AG20443 (cell line): ENCODE measurements around the gene TSHR.
"Not testable (repeated sequence)": the region's sequence is repeated elsewhere in the genome, so short reads cannot be mapped to it uniquely, and the experiment has no call there.

ENCODE experiments used
- DNase-seq: peaks from one replicate; pipeline ENCODE4 v3.0.0; 2012; ENCODE audit warnings: low spot score, mixed read lengths

The TSHR gene

GRCh38 chr14:80996049-80996901 is 40.9 kb downstream of the TSHR start:
- peak; percentile 82 for DNase-seq

DNA sequence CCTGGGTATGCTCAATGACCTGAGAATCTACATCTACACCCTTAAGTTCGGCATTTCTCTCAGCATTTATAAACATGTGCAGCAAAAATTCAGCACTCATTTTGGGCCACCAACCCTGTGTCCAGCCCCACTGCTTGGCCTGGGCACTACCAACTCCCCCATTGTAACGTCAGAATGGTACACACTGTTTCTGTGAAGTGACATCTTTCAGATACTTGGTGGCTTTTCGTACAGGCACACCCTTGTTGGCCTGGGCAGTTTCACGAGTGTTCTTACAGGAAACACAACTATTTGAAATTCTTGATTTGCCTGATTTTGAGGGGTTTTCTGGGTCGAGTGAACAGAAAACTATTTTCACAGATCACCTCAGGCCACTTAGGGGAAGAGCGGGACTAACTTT is 46.0 kb downstream of the TSHR start:
- no peak for DNase-seq

- DNase-seq = no peak
Observed at GRCh38 chr14:81004575-81004974, 49.2 kb downstream of the TSHR start.

- DNase-seq = no peak
Observed at GRCh38 chr14:81005540-81006228, 50.3 kb downstream of the TSHR start.

- DNase-seq = no peak
Observed at GRCh38 chr14:81006266-81006665, 50.8 kb downstream of the TSHR start.

- DNase-seq = no peak
Observed at GRCh38 chr14:81007131-81007530, 51.7 kb downstream of the TSHR start.

DNA sequence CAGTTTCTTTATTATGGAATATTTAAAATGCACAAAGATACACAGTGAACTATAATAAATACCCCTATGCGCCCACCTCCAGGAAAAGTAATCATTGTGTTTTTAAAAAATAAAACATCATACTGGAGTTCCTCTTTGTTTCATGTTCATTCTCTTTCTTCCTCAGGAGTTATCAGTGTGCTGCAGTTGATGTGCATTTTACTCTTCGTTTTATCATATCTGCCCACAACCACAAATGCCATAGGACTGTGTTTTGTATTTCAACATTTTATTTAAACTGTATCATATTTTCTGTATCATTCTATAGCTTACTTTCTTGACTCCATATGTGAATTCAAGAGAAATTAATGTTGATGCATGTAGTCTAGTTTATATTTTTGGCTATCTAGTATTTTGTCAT is 53.9 kb downstream of the TSHR start:
- DNase-seq = no peak

DNA sequence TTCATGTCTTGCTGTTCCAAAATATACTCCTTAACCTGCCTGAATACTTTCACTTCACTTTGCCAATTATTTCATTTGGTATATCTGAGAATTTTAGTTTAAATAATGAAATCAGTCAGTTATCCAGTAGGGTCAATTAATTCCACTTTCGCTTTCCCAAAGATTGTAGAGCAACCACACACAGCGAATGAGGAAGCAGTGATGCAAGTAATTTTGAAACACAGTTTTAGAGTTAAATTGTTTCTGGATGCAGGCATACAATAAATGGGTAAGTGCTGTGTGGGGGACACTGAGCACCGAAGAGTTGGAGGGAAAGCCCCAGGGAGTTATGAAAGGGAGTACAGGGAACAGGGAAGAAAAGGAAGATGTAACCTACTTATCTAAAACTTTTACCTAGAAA is 62.8 kb downstream of the TSHR start:
- DNase-seq = no peak

DNA sequence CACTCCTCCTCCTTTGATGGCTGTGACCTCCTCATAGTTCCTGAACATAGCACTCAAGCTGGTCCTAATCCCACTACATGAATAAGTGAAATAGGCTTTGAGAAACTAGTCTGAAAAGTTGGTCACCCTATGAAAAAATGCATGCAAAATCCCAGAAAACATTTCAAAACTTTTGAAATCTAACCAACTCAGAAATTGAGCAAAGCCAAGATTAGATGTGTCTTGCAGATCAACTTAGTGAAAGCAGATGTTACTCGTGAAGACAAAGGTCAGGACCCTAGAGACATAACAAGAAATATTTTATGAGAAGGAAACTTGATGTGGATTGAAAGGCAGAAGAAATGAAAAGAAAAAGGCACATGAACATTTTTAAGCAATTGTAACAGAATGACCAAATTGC is 63.3 kb downstream of the TSHR start:
- DNase-seq = no peak

- DNase-seq = not testable (repeated sequence)
Observed at GRCh38 chr14:81019113-81019512, 63.7 kb downstream of the TSHR start.

DNA sequence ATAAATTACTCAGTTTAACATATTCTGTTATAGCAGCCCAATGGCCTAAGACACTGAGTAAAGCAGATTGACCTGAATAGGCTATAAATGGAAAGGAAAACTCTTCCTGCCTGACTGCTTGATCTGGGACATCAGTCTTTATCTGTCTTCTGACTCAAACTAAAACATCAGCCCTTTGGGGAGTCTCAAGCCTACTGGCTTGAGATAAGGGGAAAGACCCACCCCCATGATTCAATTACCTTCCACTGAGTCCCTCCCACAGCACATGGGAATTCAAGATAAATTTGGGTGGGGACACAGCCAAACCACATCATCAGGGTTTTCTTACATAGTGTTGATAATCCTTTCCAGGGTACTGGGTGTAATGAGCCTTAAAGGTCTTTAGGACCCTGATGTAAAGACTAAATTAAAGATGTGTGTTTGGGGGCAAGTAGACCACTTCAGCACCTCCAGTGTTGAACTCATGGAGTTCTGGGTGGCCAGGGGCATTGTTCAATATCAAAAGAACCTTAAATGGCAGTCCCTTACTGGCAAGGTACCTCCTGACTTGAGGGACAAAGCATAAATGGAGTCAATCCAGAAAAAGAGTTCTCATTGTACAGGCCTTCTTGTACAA is 67.8 kb downstream of the TSHR start:
- DNase-seq = no peak

- no peak for DNase-seq
Observed at GRCh38 chr14:81028461-81028860, 73.0 kb downstream of the TSHR start.

DNA sequence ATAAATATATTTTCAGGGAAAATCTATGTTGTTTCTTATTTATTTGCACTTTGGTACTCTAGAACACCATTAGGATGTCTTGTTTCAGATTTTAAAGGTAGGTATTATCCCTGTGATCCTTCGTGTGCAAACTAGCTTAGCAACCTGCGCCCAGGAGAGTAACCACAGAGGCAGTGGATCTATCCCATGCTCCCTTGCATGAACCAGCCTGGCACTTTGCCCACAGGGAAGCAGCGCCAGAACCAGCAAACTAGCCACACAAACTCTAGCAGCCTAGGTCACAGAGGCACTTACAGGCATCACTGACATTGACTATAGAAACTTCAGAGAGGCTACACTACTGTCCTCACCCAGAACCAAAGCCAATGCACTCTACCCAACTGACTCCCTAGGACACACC is 76.1 kb downstream of the TSHR start:
- no peak for DNase-seq

DNA sequence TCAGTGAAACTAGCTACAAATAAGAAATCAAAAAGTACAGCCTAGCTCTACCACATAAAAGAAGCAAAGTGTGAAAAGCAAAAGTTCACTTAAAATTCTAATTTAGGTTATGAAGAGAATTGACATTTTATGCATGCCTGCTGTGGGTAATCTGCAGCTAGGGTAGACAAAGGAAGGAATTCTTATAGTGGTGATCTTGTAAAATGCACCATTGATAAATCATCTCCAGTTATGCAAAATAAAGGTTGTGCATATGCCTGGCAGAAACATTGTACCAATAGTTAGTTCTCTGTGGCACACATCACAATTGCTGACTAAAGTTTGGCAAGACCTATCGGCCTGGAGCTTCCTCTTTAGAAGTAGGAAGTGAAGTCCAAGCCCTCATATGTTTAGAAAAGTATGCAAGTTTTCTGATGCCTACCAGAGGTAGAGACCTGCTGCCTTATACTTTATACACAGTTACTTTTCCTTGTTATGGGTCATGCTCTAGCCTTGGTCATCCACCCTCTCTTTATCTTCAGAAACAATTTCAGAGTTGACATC is 78.3 kb downstream of the TSHR start:
- DNase-seq = no peak

DNA sequence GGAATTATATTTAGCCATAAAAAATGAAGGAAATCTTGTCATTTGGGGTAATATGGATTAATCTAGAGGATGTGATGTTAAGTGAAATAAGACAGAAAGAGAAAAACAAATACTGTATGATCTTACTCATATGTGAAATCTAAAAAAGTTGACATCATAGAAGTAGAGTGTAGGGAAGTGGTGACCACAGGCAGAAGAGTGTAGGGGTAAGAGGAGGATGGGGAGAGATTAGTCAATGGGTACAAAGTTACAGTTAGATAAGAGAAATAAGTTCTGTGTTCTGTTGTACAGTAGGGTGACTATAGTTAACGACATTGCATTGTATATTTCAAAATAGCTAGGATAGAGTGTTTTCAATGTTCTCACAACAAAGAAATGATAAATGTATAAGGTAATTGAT is 87.0 kb downstream of the TSHR start:
- DNase-seq = no peak

GRCh38 chr14:81051547-81051946 is 96.1 kb downstream of the TSHR start:
- DNase-seq = no peak

DNA sequence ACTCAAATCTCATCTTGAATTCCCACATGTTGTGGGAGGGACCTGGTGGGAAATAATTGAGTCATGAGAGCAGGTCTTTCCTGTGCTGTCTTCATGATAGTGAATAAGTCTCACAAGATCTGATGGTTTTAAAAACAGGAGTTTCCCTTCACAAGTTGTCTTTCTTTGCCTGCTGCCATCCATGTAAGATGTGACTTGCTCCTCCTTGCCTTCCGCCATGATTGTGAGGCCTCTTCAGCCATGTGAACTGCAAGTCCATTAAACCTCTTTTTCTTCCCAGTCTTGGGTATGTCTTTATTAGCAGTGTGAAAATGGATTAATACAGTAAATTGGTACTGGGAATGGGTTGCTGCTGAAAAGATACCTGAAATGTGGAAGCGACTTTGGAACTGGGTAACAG is 98.6 kb downstream of the TSHR start:
- DNase-seq = not testable (repeated sequence)

GRCh38 chr14:81055971-81056370 is 100.5 kb downstream of the TSHR start:
- DNase-seq = no peak

DNA sequence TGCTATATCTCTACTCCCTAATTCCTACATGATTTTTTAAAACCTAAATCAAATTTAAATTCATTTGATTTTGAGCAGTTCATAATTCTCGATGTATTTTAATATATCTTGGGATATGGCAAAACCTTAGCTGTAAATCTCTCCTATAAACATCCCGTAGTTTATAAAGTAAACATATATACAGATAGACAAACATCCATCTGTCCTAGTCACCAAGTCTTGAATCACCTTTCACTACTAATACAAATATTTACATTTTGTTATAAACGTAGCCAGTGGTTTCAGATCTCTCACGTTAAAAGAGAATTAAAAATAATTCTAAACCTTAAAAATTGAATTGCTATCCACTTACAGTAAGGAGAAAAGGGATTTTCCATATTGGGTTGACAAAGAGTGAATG is 107.0 kb downstream of the TSHR start:
- no peak for DNase-seq

DNA sequence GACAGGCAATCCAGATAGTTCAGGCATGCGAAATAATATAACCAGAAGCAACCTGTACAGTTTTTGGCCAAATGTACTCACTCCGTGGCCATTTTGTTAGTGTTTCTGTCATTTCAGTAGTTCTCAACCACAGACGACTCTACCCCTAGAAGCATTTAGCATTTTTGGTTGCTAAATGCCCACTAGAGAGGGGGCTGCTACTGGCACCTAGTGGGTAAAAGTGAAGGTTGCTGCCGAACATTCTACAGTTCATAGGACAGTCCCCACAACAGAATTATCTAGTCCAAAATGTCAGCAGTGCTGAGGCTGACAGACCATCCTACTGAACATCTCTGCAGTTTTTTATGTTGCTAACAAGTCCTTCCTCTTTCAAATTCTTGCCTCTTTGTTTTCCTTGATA is 107.4 kb downstream of the TSHR start:
- DNase-seq = no peak

- no peak for DNase-seq
Observed at GRCh38 chr14:81066672-81067071, 111.3 kb downstream of the TSHR start.

DNA sequence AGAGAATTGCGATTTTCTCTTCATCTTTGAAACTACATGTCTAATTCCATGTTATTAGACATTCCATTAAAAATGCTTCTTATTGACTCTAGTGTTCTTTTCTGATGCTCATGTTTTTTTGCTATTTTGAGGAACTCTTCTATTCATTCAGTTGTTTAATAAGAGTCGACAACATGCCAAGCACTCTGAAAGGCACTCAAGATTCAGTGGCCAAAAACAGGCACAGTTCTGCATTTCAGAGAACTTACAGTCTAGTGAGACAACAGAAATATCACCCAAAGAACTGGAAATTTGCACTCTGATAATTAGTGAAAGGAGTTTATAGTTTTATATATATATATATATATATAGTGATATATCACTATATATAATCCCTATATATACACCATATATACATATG is 111.7 kb downstream of the TSHR start:
- no peak for DNase-seq
